GM12878 (cell line): ENCODE measurements around the gene CEACAM6.
"Not testable (repeated sequence)": the region's sequence is repeated elsewhere in the genome, so short reads cannot be mapped to it uniquely, and the experiment has no call there.

ENCODE experiments used
- CHD1 ChIP-seq: IDR thresholded peaks from 2 replicates; pipeline ENCODE4 v1.6.1; 2012; ENCODE audit warnings: low read depth, low read length, improper control_type of control experiment
- EZH2 ChIP-seq: IDR thresholded peaks from 2 replicates; pipeline ENCODE4 v1.6.1; 2012; ENCODE audit warnings: low read depth, mild to moderate bottlenecking, control low read depth, inconsistent platforms, low read length, borderline replicate concordance; ENCODE audit not compliant: control insufficient read depth
- GABPA ChIP-seq: IDR thresholded peaks from 2 replicates; pipeline ENCODE4 v1.6.1; 2014; ENCODE audit warnings: antibody characterized with exemption, low read depth, mild to moderate bottlenecking, inconsistent platforms
- PAX8 ChIP-seq: fragments of 450-650 bp; IDR thresholded peaks from 2 replicates; pipeline ENCODE4 v1.6.1; 2017; ENCODE audit warnings: mild to moderate bottlenecking, moderate library complexity
- POLR2A ChIP-seq: IDR thresholded peaks from 2 replicates; pipeline ENCODE4 v1.6.1; 2011; ENCODE audit warnings: low read depth, mild to moderate bottlenecking, low read length
- POLR2AphosphoS5 ChIP-seq: IDR thresholded peaks from 2 replicates; pipeline ENCODE4 v1.6.1; 2011; ENCODE audit warnings: mild to moderate bottlenecking, low read length, inconsistent platforms
- RFX5 ChIP-seq: IDR thresholded peaks from 2 replicates; pipeline ENCODE4 v1.6.1; 2011; ENCODE audit warnings: low read depth, low read length, improper control_type of control experiment
- SIN3A ChIP-seq: IDR thresholded peaks from 2 replicates; pipeline ENCODE4 v1.6.1; 2012; ENCODE audit warnings: low read depth, low read length, improper control_type of control experiment
- YY1 ChIP-seq: IDR thresholded peaks from 2 replicates; pipeline ENCODE4 v1.6.1; 2011; ENCODE audit warnings: low read depth, mild to moderate bottlenecking, low read length
- TF ChIP-seq, protein P1 (sequence below), 3 experiments: IDR thresholded peaks in 2 of 3; conservative IDR thresholded peaks in 1 of 3; 2 replicates each; pipeline ENCODE4 v1.5.1; 2011; ENCODE audit warnings: low read depth in 3 of 3, low read length in 3 of 3, mild to moderate bottlenecking in 3 of 3, control low read depth in 2 of 3, moderate library complexity in 2 of 3, inconsistent platforms in 1 of 3, mixed read lengths in 1 of 3; ENCODE audit not compliant: control insufficient read depth in 2 of 3, insufficient read depth in 1 of 3; ENCODE audit errors: extremely low read depth in 1 of 3
- TF ChIP-seq, protein P2 (sequence below): fragments of 450-650 bp; IDR thresholded peaks from 2 replicates; pipeline ENCODE4 v1.6.1; 2017; ENCODE audit warnings: antibody characterized with exemption, mild to moderate bottlenecking, moderate library complexity

DNA sequence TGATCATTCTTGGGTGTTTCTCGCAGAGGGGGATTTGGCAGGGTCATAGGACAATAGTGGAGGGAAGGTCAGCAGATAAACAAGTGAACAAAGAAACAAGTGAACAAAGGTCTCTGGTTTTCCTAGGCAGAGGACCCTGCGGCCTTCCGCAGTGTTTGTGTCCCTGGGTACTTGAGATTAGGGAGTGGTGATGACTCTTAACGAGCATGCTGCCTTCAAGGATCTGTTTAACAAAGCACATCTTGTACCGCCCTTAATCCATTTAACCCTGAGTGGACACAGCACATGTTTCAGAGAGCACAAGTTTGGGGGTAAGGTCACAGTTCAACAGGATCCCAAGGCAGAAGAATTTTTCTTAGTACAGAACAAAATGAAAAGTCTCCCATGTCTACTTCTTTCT is 12.8 kb downstream of the CEACAM6 start:
- TF ChIP-seq SIN3A, GABPA, YY1, EZH2, PAX8, CHD1, POLR2A, RFX5, POLR2AphosphoS5: not testable (repeated sequence)
- TF ChIP-seq, protein P1, sequence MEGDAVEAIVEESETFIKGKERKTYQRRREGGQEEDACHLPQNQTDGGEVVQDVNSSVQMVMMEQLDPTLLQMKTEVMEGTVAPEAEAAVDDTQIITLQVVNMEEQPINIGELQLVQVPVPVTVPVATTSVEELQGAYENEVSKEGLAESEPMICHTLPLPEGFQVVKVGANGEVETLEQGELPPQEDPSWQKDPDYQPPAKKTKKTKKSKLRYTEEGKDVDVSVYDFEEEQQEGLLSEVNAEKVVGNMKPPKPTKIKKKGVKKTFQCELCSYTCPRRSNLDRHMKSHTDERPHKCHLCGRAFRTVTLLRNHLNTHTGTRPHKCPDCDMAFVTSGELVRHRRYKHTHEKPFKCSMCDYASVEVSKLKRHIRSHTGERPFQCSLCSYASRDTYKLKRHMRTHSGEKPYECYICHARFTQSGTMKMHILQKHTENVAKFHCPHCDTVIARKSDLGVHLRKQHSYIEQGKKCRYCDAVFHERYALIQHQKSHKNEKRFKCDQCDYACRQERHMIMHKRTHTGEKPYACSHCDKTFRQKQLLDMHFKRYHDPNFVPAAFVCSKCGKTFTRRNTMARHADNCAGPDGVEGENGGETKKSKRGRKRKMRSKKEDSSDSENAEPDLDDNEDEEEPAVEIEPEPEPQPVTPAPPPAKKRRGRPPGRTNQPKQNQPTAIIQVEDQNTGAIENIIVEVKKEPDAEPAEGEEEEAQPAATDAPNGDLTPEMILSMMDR (IDR thresholded peaks at IDR 0.05 in 2 of 3, conservative IDR thresholded peaks at IDR 0.05 in 1 of 3; ENCODE audit: control insufficient read depth in 2 of 3, extremely low read depth in 1 of 3, insufficient read depth in 1 of 3, low read depth in 3 of 3, low read length in 3 of 3), result not testable (repeated sequence)
- TF ChIP-seq, protein P2, sequence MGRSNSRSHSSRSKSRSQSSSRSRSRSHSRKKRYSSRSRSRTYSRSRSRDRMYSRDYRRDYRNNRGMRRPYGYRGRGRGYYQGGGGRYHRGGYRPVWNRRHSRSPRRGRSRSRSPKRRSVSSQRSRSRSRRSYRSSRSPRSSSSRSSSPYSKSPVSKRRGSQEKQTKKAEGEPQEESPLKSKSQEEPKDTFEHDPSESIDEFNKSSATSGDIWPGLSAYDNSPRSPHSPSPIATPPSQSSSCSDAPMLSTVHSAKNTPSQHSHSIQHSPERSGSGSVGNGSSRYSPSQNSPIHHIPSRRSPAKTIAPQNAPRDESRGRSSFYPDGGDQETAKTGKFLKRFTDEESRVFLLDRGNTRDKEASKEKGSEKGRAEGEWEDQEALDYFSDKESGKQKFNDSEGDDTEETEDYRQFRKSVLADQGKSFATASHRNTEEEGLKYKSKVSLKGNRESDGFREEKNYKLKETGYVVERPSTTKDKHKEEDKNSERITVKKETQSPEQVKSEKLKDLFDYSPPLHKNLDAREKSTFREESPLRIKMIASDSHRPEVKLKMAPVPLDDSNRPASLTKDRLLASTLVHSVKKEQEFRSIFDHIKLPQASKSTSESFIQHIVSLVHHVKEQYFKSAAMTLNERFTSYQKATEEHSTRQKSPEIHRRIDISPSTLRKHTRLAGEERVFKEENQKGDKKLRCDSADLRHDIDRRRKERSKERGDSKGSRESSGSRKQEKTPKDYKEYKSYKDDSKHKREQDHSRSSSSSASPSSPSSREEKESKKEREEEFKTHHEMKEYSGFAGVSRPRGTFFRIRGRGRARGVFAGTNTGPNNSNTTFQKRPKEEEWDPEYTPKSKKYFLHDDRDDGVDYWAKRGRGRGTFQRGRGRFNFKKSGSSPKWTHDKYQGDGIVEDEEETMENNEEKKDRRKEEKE, result not testable (repeated sequence)
